Osteocyte (in vitro differentiated cells): ENCODE data around the gene ETV6. TPM values are rescaled to one million over a fixed set of nuclear protein-coding genes. Genes with fewer than 3 reads are reported as not detected.

Source experiments
- DNase-seq: peaks from one replicate; pipeline ENCODE4 v3.0.0; 2021; ENCODE audit warnings: mixed read lengths; ENCODE audit not compliant: unreplicated experiment; ENCODE audit errors: extremely low spot score
- H3K27ac Mint-ChIP-seq: one replicate; pipeline ENCODE4 v1.8.0; 2021; ENCODE audit warnings: mild to moderate bottlenecking, mixed read lengths; ENCODE audit not compliant: unreplicated experiment
- H3K27me3 Mint-ChIP-seq: one replicate; pipeline ENCODE4 v1.8.0; 2021; ENCODE audit warnings: mixed read lengths; ENCODE audit not compliant: unreplicated experiment
- H3K36me3 Mint-ChIP-seq: one replicate; pipeline ENCODE4 v1.8.0; 2021; ENCODE audit warnings: mixed read lengths; ENCODE audit not compliant: unreplicated experiment
- H3K4me1 Mint-ChIP-seq: one replicate; pipeline ENCODE4 v1.8.0; 2021; ENCODE audit warnings: mixed read lengths; ENCODE audit not compliant: unreplicated experiment
- H3K4me3 Mint-ChIP-seq: one replicate; pipeline ENCODE4 v1.8.0; 2021; ENCODE audit warnings: mild to moderate bottlenecking, moderate library complexity, mixed read lengths; ENCODE audit not compliant: unreplicated experiment
- H3K9me3 Mint-ChIP-seq: one replicate; pipeline ENCODE4 v1.8.0; 2021; ENCODE audit warnings: mixed read lengths; ENCODE audit not compliant: unreplicated experiment
- CTCF ChIP-seq: fragments of 200-600 bp; sonication (generic); IDR thresholded peaks from 2 replicates; pipeline ENCODE4 v1.5.0; 2021; ENCODE audit warnings: antibody characterized with exemption, mild to moderate bottlenecking, moderate library complexity
- total RNA-seq: library from RNA; stranded (reverse); gene quantifications from 2 replicates; pipeline ENCODE4 v1.2.1, GENCODE V29; 2021

ETV6 gene
- total RNA-seq, 1 donor from 2014 or later = 24.4 TPM

GRCh38 chr12:11780521-11781101 is 131.1 kb downstream of the ETV6 start:
- TF ChIP-seq CTCF = no peak
- no peaks in the 10 kb centered on the region for H3K9me3 Mint-ChIP-seq
- no peaks in the 10 kb centered on the region for H3K27me3 Mint-ChIP-seq
- peaks cover 37% of the 10 kb centered on the region for H3K4me1 Mint-ChIP-seq
- no peak overlapping the region for H3K27ac Mint-ChIP-seq
- no peak overlapping the region for H3K4me3 Mint-ChIP-seq
- no peaks in the 10 kb centered on the region for H3K36me3 Mint-ChIP-seq
- no peak for DNase-seq

GRCh38 chr12:11782914-11783420 is 133.5 kb downstream of the ETV6 start:
- Mint-ChIP-seq H3K9me3 (no peaks in the 10 kb centered on the region), H3K4me1 (peaks cover 26% of the 10 kb centered on the region), H3K27ac (no peak overlapping the region), H3K4me3 (no peak overlapping the region), H3K36me3 (no peaks in the 10 kb centered on the region), H3K27me3 (no peaks in the 10 kb centered on the region)
- TF ChIP-seq CTCF = no peak
- no peak for DNase-seq

GRCh38 chr12:11785712-11786111 is 136.2 kb downstream of the ETV6 start:
- Mint-ChIP-seq H3K4me1 (peaks cover 17% of the 10 kb centered on the region), H3K27ac (no peak overlapping the region), H3K27me3 (no peaks in the 10 kb centered on the region), H3K9me3 (no peaks in the 10 kb centered on the region), H3K4me3 (no peak overlapping the region), H3K36me3 (peaks cover 10% of the 10 kb centered on the region)
- no peak for TF ChIP-seq CTCF
- DNase-seq = no peak

GRCh38 chr12:11786638-11787365 is 137.3 kb downstream of the ETV6 start:
- no peaks in the 10 kb centered on the region for H3K9me3 Mint-ChIP-seq
- H3K36me3 Mint-ChIP-seq = peaks cover 17% of the 10 kb centered on the region
- peaks cover 20% of the 10 kb centered on the region for H3K4me1 Mint-ChIP-seq
- H3K4me3 Mint-ChIP-seq = no peak overlapping the region
- no peak for DNase-seq
- H3K27ac Mint-ChIP-seq = no peak overlapping the region
- no peak for TF ChIP-seq CTCF
- no peaks in the 10 kb centered on the region for H3K27me3 Mint-ChIP-seq

GRCh38 chr12:11787437-11787836 is 138.0 kb downstream of the ETV6 start:
- Mint-ChIP-seq H3K9me3 (no peaks in the 10 kb centered on the region), H3K4me3 (no peak overlapping the region), H3K27ac (no peak overlapping the region), H3K36me3 (peaks cover 17% of the 10 kb centered on the region), H3K27me3 (no peaks in the 10 kb centered on the region), H3K4me1 (peaks cover 20% of the 10 kb centered on the region)
- TF ChIP-seq CTCF = no peak
- DNase-seq = no peak
